Glutamatergic neuron (in vitro differentiated cells): ENCODE results near the gene CD93. TPM values are rescaled to one million over a fixed set of nuclear protein-coding genes. Genes with fewer than 3 reads are reported as not detected.

ENCODE experiments used
- DNase-seq: peaks from one replicate; pipeline ENCODE4 v3.0.0; 2022
- H3K27ac Mint-ChIP-seq: one replicate; pipeline ENCODE4 v1.8.0; 2020; ENCODE audit warnings: mild to moderate bottlenecking, mixed read lengths, inconsistent platforms; ENCODE audit not compliant: unreplicated experiment
- H3K27me3 Mint-ChIP-seq: one replicate; pipeline ENCODE4 v1.8.0; 2020; ENCODE audit warnings: mild to moderate bottlenecking, moderate library complexity, mixed read lengths, inconsistent platforms; ENCODE audit not compliant: unreplicated experiment
- H3K36me3 Mint-ChIP-seq: one replicate; pipeline ENCODE4 v1.8.0; 2020; ENCODE audit warnings: mild to moderate bottlenecking, mixed read lengths, inconsistent platforms; ENCODE audit not compliant: unreplicated experiment
- H3K4me1 Mint-ChIP-seq: one replicate; pipeline ENCODE4 v1.8.0; 2020; ENCODE audit warnings: mild to moderate bottlenecking, low read depth, mixed read lengths, inconsistent platforms; ENCODE audit not compliant: unreplicated experiment
- H3K4me3 Mint-ChIP-seq: one replicate; pipeline ENCODE4 v1.8.0; 2020; ENCODE audit warnings: mild to moderate bottlenecking, mixed read lengths, inconsistent platforms; ENCODE audit not compliant: unreplicated experiment
- H3K9me3 Mint-ChIP-seq: one replicate; pipeline ENCODE4 v1.8.0; 2020; ENCODE audit warnings: mild to moderate bottlenecking, moderate library complexity, mixed read lengths, inconsistent platforms; ENCODE audit not compliant: unreplicated experiment
- CTCF ChIP-seq: fragments of 200-600 bp; sonication (generic); IDR thresholded peaks from one replicate; pipeline ENCODE4 v1.5.0; 2021; ENCODE audit not compliant: partially characterized antibody, unreplicated experiment
- total RNA-seq: library from RNA; stranded (reverse); fragmentation: NEBNext Ultra II Directional; extraction: Animal tissue kit (Norgen Biotek cat#: 25700); gene quantifications from one replicate; pipeline ENCODE4 v1.2.1, GENCODE V29; 2021; ENCODE audit not compliant: unreplicated experiment

The CD93 gene
- total RNA-seq, 1 donor from 2014 or later: not detected

GRCh38 chr20:23058240-23058639 lies 27.9 kb downstream of the CD93 start:
- H3K27me3 Mint-ChIP-seq: peaks cover 1% of the 10 kb centered on the region

DNA sequence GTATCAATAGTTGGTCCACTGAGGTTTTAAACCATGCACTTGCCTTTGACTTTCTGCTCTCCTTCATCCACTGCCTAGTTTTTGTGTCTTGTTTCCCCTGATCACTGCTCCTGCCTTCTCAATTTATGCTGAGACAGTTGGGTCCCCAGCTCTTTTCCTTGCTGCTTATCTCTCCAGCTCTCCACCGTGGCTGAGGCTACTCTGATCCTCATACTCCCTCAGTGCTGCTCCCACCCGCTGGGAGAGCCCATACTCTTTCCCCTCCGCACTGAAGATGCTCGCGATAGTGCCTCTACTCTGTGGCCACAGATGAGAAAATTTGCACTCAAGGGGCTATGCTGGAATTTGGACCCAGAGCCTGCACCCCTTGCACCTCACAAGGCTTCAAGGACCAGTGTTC lies 33.2 kb downstream of the CD93 start:
- Mint-ChIP-seq H3K36me3 (no peaks in the 10 kb centered on the region), H3K9me3 (peaks cover 3% of the 10 kb centered on the region), H3K4me3 (no peak overlapping the region), H3K4me1 (no peaks in the 10 kb centered on the region), H3K27ac (no peak overlapping the region), H3K27me3 (peaks cover 12% of the 10 kb centered on the region)
- no peak for TF ChIP-seq CTCF
- DNase-seq: no peak

More at GRCh38 chr20:23058240-23058639, 27.9 kb downstream of the CD93 start:
- peaks cover 4% of the 10 kb centered on the region for H3K4me1 Mint-ChIP-seq
- H3K4me3 Mint-ChIP-seq: no peak overlapping the region
- H3K27ac Mint-ChIP-seq: no peak overlapping the region
- H3K36me3 Mint-ChIP-seq: no peaks in the 10 kb centered on the region
- no peaks in the 10 kb centered on the region for H3K9me3 Mint-ChIP-seq
- DNase-seq: no peak
- TF ChIP-seq CTCF: no peak

- peaks cover 5% of the 10 kb centered on the region for H3K36me3 Mint-ChIP-seq
- DNase-seq: peak; percentile 81
- H3K27ac Mint-ChIP-seq: no peak overlapping the region
- peak overlapping the region; percentile 83 for H3K4me3 Mint-ChIP-seq
- no peaks in the 10 kb centered on the region for H3K4me1 Mint-ChIP-seq
- peak; percentile 82 for TF ChIP-seq CTCF
- H3K27me3 Mint-ChIP-seq: peaks cover 20% of the 10 kb centered on the region
- H3K9me3 Mint-ChIP-seq: peaks cover 7% of the 10 kb centered on the region
Observed at GRCh38 chr20:23050847-23051627, 35.1 kb downstream of the CD93 start.

- Mint-ChIP-seq H3K27ac (no peak overlapping the region), H3K36me3 (peaks cover 5% of the 10 kb centered on the region), H3K4me1 (no peaks in the 10 kb centered on the region), H3K27me3 (peaks cover 19% of the 10 kb centered on the region), H3K9me3 (peaks cover 7% of the 10 kb centered on the region), H3K4me3 (peak overlapping the region; percentile 83)
- TF ChIP-seq CTCF: no peak
- DNase-seq: peak; percentile 41
Observed at GRCh38 chr20:23050076-23050838, 35.9 kb downstream of the CD93 start.
